Smooth muscle cell (in vitro differentiated cells): ENCODE results near the gene SLC22A16. TPM values are rescaled to one million over a fixed set of nuclear protein-coding genes. Genes with fewer than 3 reads are reported as not detected.

Experiments used
- DNase-seq: peaks from one replicate; lab custom pipeline; 2025; ENCODE audit not compliant: unreplicated experiment; lab: John Stamatoyannopoulos, UW
- H2AFZ ChIP-seq: fragments of 200-600 bp; sonication (generic); 2 replicates; pipeline ENCODE4 v1.6.0; 2016; ENCODE audit warnings: antibody characterized with exemption, low read depth, mild to moderate bottlenecking
- H3F3A ChIP-seq: fragments of 200-600 bp; sonication (generic); 2 replicates; pipeline ENCODE4 v1.6.0; 2017; ENCODE audit warnings: antibody characterized with exemption, low read depth
- H3K27ac ChIP-seq: fragments of 200-600 bp; sonication (generic); 2 replicates; pipeline ENCODE4 v1.5.1; 2016; ENCODE audit warnings: low read depth, mild to moderate bottlenecking
- H3K27me3 ChIP-seq: fragments of 200-600 bp; sonication (generic); 2 replicates; pipeline ENCODE4 v1.6.1; 2016; ENCODE audit warnings: low read depth, mild to moderate bottlenecking
- H3K36me3 ChIP-seq: fragments of 200-600 bp; sonication (generic); 2 replicates; pipeline ENCODE4 v1.5.1; 2016; ENCODE audit warnings: low read depth
- H3K4me1 ChIP-seq: fragments of 200-600 bp; sonication (generic); 2 replicates; pipeline ENCODE4 v1.5.1; 2016; ENCODE audit warnings: low read depth
- H3K4me2 ChIP-seq: fragments of 200-600 bp; sonication (generic); 2 replicates; pipeline ENCODE4 v1.6.0; 2016; ENCODE audit warnings: mild to moderate bottlenecking
- H3K4me3 ChIP-seq: fragments of 200-600 bp; sonication (generic); 2 replicates; pipeline ENCODE4 v1.5.1; 2016; ENCODE audit warnings: mild to moderate bottlenecking
- H3K79me2 ChIP-seq: fragments of 200-600 bp; sonication (generic); 2 replicates; pipeline ENCODE4 v1.6.0; 2016; ENCODE audit warnings: low read depth, mild to moderate bottlenecking
- H3K9ac ChIP-seq: fragments of 200-600 bp; sonication (generic); 2 replicates; pipeline ENCODE4 v1.6.0; 2016; ENCODE audit warnings: low read depth
- H3K9me3 ChIP-seq: fragments of 200-600 bp; sonication (generic); replicated peaks from 2 replicates; pipeline ENCODE4 v1.5.1; 2016; ENCODE audit warnings: low read depth
- H4K20me1 ChIP-seq: fragments of 200-600 bp; sonication (generic); 2 replicates; pipeline ENCODE4 v1.6.0; 2016; ENCODE audit warnings: low read depth
- WGBS: methylation state at CpG from one replicate; pipeline ENCODE4 v1.1.7; 2016; ENCODE audit warnings: low lambda C conversion rate; 5-methylcytosine and 5-hydroxymethylcytosine counted together
- polyA plus RNA-seq: library from polyadenylated mRNA; unstranded; fragments of >200 nt; fragmentation: Nextera tagmentation; extraction: Ambion mirVana; gene quantifications from 2 replicates; pipeline ENCODE4 v1.2.1, GENCODE V29; 2016
- total RNA-seq: library from RNA; depleted of rRNA; stranded (reverse); fragments of >200 nt; gene quantifications from 2 replicates; pipeline ENCODE4 v1.2.3, GENCODE V29; 2014
- TF ChIP-seq, protein P1 (sequence below): fragments of 200-600 bp; sonication (generic); IDR thresholded peaks from 2 replicates; pipeline ENCODE4 v1.5.1; 2017; ENCODE audit warnings: borderline replicate concordance, mild to moderate bottlenecking, antibody characterized with exemption; ENCODE audit not compliant: insufficient read depth, poor library complexity, severe bottlenecking

Gene SLC22A16
- total and polyA plus RNA-seq, 2 experiments from 2014 or later = not detected

DNA sequence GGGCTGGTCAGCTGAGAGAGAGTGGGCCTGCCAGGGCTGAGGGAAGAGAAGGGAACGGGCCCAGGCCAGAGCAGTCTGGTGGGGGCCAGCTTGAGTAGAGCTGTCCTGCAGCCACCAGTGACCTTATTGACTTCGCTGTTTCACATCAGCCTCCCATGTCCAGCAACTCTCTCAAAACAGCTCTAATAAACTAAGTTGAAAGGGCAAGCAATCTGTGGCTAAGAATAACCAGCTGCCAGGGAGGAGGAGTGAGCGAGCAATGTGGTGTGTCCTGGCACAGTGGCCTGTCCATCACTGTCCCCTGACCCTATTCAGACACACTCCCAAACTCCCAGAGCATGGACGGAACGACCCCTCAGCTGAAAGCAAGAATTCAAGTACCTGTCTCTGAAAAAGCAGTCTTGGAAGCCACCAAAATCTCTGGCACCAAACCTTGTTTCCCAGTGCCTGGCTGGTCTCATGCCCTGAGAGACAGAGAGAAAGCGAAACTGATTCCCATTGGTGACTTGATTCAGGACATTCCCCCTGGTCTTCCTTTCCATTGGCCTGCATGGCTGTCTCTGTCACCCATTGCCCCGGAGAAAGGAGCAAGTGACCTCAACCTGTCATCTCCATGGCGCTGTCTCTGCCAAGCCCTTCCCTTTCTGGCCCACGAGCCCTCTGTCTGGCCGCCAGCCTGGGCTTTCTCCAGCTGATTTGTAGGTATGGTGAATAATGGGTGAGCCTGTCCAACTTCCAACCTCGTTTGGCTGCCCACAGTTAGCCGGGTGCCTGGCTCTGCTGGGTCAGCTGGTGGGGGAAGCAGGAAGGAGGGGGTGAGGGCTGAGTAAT, 61.1 kb downstream of the SLC22A16 start, which contains the start of gene DDO:
DDO (minus strand) TSS at position 490 of the 831 bp plus-strand sequence. CDS start 2,113 bp downstream, outside the sequence.
- TF ChIP-seq, protein P1, sequence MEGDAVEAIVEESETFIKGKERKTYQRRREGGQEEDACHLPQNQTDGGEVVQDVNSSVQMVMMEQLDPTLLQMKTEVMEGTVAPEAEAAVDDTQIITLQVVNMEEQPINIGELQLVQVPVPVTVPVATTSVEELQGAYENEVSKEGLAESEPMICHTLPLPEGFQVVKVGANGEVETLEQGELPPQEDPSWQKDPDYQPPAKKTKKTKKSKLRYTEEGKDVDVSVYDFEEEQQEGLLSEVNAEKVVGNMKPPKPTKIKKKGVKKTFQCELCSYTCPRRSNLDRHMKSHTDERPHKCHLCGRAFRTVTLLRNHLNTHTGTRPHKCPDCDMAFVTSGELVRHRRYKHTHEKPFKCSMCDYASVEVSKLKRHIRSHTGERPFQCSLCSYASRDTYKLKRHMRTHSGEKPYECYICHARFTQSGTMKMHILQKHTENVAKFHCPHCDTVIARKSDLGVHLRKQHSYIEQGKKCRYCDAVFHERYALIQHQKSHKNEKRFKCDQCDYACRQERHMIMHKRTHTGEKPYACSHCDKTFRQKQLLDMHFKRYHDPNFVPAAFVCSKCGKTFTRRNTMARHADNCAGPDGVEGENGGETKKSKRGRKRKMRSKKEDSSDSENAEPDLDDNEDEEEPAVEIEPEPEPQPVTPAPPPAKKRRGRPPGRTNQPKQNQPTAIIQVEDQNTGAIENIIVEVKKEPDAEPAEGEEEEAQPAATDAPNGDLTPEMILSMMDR = no peak
- H3K4me3 ChIP-seq = no peak within 1 kb of the TSS
- no peak within 1 kb of the TSS for H3K9ac ChIP-seq
- no peaks in the 10 kb centered on the region for H3K9me3 ChIP-seq
- DNase-seq = no peak
- no peak within 1 kb of the TSS for H2AFZ ChIP-seq
- H3K79me2 ChIP-seq = no peaks in the 10 kb centered on the region
- H3K27ac ChIP-seq = no peak within 1 kb of the TSS
- WGBS = 91% methylated on average over 12 of the region's 12 CpGs
- H4K20me1 ChIP-seq = no peaks in the 10 kb centered on the region
- H3K4me2 ChIP-seq = no peak within 1 kb of the TSS
- H3F3A ChIP-seq = no peaks in the 10 kb centered on the region
- H3K4me1 ChIP-seq = no peaks in the 10 kb centered on the region
- no peaks in the 10 kb centered on the region for H3K36me3 ChIP-seq
- H3K27me3 ChIP-seq = peaks cover 4% of the 10 kb centered on the region

- Histone ChIP-seq H3K4me2 (no peak overlapping the region), H3K36me3 (no peaks in the 10 kb centered on the region), H3K4me1 (no peaks in the 10 kb centered on the region), H3K27me3 (peaks cover 4% of the 10 kb centered on the region), H3K4me3 (no peak overlapping the region), H2AFZ (no peak overlapping the region), H3K27ac (no peak overlapping the region), H4K20me1 (no peaks in the 10 kb centered on the region), H3K79me2 (no peaks in the 10 kb centered on the region), H3F3A (no peaks in the 10 kb centered on the region), H3K9ac (no peak overlapping the region), H3K9me3 (no peaks in the 10 kb centered on the region)
- TF ChIP-seq, protein P1 = no peak
- WGBS = 87% methylated on average over 4 of the region's 4 CpGs
- DNase-seq = no peak
Observed at GRCh38 chr6:110414669-110415068, 61.7 kb downstream of the SLC22A16 start.

GRCh38 chr6:110412360-110412759, 64.1 kb downstream of the SLC22A16 start:
- TF ChIP-seq, protein P1 = no peak
- Histone ChIP-seq H4K20me1 (no peaks in the 10 kb centered on the region), H3K27ac (no peak overlapping the region), H3K9ac (no peak overlapping the region), H3K4me2 (no peak overlapping the region), H3F3A (no peaks in the 10 kb centered on the region), H3K27me3 (no peaks in the 10 kb centered on the region), H3K36me3 (no peaks in the 10 kb centered on the region), H3K79me2 (no peaks in the 10 kb centered on the region), H2AFZ (no peak overlapping the region), H3K9me3 (no peaks in the 10 kb centered on the region), H3K4me3 (no peak overlapping the region), H3K4me1 (no peaks in the 10 kb centered on the region)
- no peak for DNase-seq
- WGBS = 67% methylated on average over 8 of the region's 8 CpGs

DNA sequence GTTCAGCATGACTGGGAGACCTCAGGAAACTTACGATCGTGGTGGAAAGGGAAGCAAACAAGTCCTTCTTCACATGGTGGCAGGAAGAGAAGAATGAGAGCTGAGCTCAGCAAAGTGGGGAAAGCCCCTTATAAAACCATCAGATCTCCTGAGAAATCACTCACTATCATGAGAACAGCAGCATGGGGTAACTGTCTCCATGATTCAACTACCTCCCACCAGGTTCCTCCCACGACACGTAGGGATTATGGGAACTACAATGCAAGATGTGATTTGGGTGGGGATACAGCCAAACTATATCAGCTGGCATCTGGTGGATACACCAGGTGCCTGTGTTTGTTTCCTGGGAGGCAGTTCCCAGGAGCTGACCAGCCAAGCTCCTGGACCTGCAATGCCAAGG, 65.9 kb downstream of the SLC22A16 start:
- H3K4me1 ChIP-seq = no peaks in the 10 kb centered on the region
- H3K9me3 ChIP-seq = no peaks in the 10 kb centered on the region
- no peak overlapping the region for H3K27ac ChIP-seq
- 86% methylated on average over 4 of the region's 4 CpGs for WGBS
- H3K4me3 ChIP-seq = no peak overlapping the region
- no peak for DNase-seq
- no peaks in the 10 kb centered on the region for H3K79me2 ChIP-seq
- H3K9ac ChIP-seq = no peak overlapping the region
- no peak overlapping the region for H3K4me2 ChIP-seq
- no peaks in the 10 kb centered on the region for H3K27me3 ChIP-seq
- TF ChIP-seq, protein P1 = no peak
- H3F3A ChIP-seq = no peaks in the 10 kb centered on the region
- H4K20me1 ChIP-seq = no peaks in the 10 kb centered on the region
- H3K36me3 ChIP-seq = no peaks in the 10 kb centered on the region
- H2AFZ ChIP-seq = no peak overlapping the region
